DMS79 treated with DMSO at 0.1 percent for 48 hours (cell line): ENCODE results near the gene HPCAL1.
"Not testable (repeated sequence)": the region's sequence is repeated elsewhere in the genome, so short reads cannot be mapped to it uniquely, and the experiment has no call there.

ENCODE experiments used
- DNase-seq: peaks from one replicate; lab custom pipeline; 2025; lab: John Stamatoyannopoulos, UW

The HPCAL1 gene

DNA sequence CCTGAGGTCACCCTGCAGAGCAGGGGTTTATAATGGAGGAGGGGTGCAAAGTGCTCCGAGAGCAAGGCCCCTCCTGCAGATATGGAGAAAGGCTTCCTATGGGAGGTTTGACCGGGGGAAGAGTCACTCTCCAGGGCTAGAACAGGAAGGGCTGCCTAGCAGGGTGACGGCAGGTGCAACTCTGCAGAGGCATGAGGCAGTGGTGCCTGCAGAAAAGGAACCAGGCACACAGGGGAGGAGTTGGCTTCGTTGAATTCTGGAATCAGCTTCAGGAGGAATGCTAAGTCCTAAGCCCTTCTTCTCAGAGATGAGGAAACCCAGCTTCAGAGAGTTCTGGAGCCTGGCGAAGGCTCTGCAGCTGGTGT is 17.5 kb upstream of the HPCAL1 start:
- no peak for DNase-seq

- DNase-seq = peak; percentile 79
Observed at GRCh38 chr2:10285556-10286198, 17.0 kb upstream of the HPCAL1 start.

- peak; percentile 62 for DNase-seq
Observed at GRCh38 chr2:10286216-10287037, 16.3 kb upstream of the HPCAL1 start.

- peak; percentile 11 for DNase-seq
Observed at GRCh38 chr2:10287761-10288160, 14.9 kb upstream of the HPCAL1 start.

- no peak for DNase-seq
Observed at GRCh38 chr2:10288606-10289005, 14.1 kb upstream of the HPCAL1 start.

DNA sequence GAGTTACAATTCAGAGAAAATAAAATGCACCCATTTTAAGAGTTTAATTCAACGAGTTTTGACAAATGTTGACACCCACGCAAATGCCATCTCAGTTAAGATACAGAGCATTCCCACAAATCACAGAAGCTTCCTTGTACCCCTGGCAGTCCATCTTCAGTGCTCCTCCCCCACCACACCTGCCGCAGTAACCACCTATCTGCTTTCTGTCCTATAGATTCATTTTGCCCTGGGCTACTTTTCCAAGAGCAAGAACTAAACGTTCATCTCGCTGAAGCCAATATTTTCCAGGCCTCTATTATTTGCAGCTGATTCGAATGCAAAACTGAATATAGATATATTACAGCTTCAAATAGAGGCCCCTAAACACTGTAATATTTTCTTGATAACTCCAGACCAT is 13.4 kb upstream of the HPCAL1 start:
- no peak for DNase-seq

GRCh38 chr2:10289891-10290290 is 12.8 kb upstream of the HPCAL1 start:
- no peak for DNase-seq

- DNase-seq = not testable (repeated sequence)
Observed at GRCh38 chr2:10291376-10291775, 11.3 kb upstream of the HPCAL1 start.

GRCh38 chr2:10292033-10292432 is 10.7 kb upstream of the HPCAL1 start:
- DNase-seq = no peak

DNA sequence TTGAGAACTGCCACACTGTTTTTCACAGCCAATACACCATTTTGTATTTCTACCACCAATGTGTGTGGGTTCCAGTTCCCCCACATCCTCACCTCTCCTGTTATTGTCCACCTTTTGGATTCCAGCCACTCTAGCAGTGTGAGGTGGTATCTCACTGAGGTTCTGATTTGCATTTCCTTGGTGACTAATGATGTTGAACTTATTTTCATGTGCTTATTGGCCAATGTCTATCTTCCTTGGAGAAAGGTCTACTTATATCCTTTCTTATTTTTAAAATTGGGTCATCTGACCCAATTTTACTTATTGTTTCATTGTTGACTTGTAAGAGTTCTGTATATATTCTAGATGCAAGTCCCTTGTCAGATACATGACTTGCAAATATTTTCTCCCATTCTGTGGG is 9.1 kb upstream of the HPCAL1 start:
- no peak for DNase-seq

GRCh38 chr2:10294077-10294476 is 8.6 kb upstream of the HPCAL1 start:
- DNase-seq = no peak

- not testable (repeated sequence) for DNase-seq
Observed at GRCh38 chr2:10295649-10296048, 7.1 kb upstream of the HPCAL1 start.

GRCh38 chr2:10296142-10296541 is 6.6 kb upstream of the HPCAL1 start:
- DNase-seq = no peak

GRCh38 chr2:10297191-10297830 is 5.4 kb upstream of the HPCAL1 start:
- DNase-seq = no peak

DNA sequence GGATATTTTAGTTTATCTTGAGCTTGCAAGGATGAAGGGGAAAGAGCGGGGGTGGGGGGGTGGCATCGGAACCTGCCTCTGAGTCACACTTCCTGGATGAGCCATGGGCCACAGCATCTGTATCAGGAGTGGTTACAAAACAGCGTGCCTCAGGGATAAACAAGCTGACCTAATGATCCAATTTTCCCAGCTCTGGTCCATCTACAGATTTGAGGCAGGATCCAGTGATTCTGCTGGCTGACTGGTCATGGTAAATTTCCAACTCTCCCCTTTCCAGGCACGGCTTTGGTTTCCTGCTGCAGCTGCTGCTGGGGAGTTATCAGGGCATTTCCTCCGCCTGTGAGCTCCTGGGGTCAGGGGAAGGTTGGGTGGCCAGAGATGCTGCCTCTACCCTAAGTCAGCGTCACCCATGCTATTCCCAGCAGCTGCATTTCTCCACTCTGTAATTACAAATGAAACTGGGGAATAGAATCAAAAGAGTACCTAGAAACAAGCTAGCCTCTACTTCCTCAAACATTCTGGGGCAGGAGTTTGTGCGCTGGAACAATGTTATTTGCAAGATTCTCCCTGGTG is 4.7 kb upstream of the HPCAL1 start:
- no peak for DNase-seq

DNA sequence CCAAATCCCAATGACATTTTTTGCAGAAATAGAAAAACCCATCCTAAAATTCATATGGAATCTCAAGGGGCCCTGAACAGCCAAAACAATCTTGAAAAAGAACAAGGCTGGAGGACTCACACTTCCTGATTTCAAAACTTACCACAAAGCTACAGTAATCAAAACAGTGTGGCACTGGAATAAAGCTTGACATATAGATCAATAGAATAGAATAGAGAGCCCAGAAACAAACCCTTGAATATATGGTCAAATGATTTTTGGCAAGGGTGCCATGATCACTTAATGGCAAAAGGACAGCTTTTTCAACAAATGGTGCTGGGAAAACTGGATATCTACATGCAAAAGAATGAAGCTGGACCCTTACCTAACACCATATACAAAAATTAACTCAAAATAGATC is 3.9 kb upstream of the HPCAL1 start:
- DNase-seq = not testable (repeated sequence)

DNA sequence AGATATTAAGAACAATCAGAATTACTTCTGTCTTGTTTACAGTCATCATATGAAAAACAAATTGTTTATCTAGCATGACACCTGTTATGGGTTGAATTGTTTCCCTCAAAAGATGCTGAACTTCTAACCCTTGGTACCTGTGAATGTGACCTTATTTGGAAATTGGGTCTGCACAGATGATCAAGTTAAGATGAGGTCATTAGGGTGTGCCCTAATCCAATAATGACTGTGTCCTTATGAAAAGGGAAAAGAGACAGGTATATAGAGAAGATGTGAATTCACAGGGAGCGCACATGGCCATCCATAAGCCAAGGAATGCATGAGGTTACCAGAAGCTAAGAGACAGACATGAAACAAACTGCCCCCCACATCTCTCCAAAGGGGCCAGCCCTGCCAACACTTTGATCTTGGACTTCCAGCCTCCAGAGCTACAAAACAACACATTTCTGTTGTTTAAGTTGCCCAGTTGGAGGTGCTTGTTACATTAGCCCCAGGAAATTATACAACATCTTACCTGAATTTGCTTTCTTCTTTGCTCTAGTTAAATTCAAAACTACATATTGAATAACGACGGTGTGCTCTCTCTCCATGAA is 2.3 kb upstream of the HPCAL1 start:
- no peak for DNase-seq

GRCh38 chr2:10300997-10301940 is 1.4 kb upstream of the HPCAL1 start:
- no peak for DNase-seq

- no peak for DNase-seq
Observed at GRCh38 chr2:10301941-10302478, 694 bp upstream of the HPCAL1 start.

DNA sequence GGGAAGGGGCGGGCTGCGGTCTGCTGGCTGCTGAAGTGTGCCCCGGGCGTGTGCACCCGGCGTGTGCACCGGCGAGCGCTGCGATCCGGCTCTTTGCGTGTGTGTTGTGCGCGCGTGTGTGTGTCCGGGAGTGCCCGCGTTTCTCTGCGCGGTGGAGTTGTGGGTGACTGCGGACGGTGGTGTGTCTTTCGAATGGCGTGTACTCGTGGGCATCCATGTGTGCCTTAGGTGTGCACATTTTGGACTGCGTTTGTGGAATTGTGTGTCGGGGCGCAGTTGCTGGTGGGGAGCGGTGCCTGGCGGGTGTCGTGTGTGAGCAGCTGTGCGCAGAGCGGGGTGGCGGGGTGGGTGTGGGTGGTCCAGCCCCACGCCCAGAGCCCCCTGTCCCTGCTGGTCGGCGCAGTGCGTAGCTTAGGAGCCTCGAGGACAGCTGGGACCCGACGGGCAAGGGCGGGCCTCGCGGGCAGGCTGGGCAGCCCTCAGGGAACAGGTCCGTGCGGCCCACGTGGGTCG is 533 bp downstream of the HPCAL1 start:
- DNase-seq = no peak
